ENCODE results near the gene POLG. TPM values are rescaled to one million over a fixed set of nuclear protein-coding genes. Genes with fewer than 3 reads are reported as not detected.
A peak's percentile ranks its signal among the peaks of the same experiment; 100 is the strongest.

Gene POLG
- total and polyA plus RNA-seq, 2 donors (not counting 1 experiment from before 2014, with no cell fraction given): 81.1 to 144 TPM

DNA sequence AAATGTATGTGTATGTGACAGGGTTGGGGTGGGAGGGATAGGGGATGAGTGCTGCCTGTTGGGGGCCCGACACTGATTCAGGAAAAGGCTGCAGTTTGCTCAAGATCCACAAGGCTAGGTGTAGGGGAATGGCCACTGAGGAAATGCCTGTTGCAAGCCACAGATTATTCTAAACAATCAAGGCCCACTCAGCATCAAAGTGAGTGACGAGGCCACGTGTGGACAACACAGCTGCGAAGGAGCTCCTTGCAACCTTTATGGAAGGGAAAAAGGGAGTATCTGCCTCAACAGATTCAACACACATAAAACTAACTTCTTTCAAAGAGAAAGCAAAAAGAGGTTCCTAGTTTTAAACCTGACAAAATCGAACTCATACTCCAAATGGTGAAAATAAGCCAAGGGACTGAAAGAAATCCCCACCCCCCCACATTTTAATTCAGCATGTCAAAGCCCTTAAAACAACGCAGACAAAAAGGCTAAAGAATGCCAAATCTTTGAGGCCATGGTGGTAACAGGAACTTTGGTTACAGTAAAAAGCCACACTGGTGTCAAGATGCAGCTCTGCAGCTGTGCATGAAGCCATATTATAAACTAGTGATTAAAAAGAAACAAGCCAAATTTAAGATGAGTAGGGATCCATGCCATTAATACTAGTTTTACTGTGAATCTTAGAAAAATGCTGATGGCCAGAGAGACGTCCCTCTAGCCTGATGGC is 3.6 kb downstream of the POLG start:
- Histone ChIP-seq H3K79me2 (ENCODE audit: control insufficient read depth, insufficient read depth, low read length) (peaks cover 72% of the 10 kb centered on the region), H3K36me3 (replicated peaks in 1 of 2; ENCODE audit: control extremely low read depth in 1 of 2, control insufficient read depth in 1 of 2, extremely low read depth in 1 of 2, insufficient read depth in 2 of 2, low read length in 1 of 2) (peaks cover 7 to 71% of the 10 kb centered on the region in 2 experiments)
- H3K9me3 Mint-ChIP-seq (ENCODE audit: insufficient read depth): no peaks in the 10 kb centered on the region

DNA sequence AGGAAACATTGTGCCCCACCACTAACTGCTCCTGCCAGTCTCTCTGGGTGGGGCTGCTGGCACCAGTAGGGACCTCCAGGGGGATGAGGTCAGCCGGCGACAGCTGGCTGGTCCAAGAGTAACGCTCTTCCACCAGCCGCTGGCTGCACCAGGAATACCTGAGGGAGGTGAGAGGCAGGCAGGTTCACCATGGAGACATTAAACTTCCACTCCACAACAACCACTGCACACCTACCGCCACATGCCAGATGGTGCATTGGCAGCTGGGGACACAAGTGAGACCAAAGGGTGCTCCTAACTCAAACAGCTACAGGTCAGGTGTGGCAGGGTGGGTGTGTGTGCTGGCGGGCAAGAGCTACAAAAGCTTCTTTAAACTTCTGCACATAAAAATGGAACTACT is 4.5 kb downstream of the POLG start:
- Mint-ChIP-seq H3K9me3 (ENCODE audit: insufficient read depth) (no peaks in the 10 kb centered on the region), H3K4me1 (peaks cover 41% of the 10 kb centered on the region), H3K4me3 (no peak overlapping the region), H3K27ac (no peak overlapping the region), H3K27me3 (peaks cover 4% of the 10 kb centered on the region)
- H3K36me3 ChIP-seq (replicated peaks in 1 of 2; ENCODE audit: control extremely low read depth in 1 of 2, control insufficient read depth in 1 of 2, extremely low read depth in 1 of 2, insufficient read depth in 2 of 2, low read length in 1 of 2): peaks cover 7 to 80% of the 10 kb centered on the region in 2 experiments
- WGBS (ENCODE audit: insufficient coverage): 100% methylated on average over 2 of the region's 6 CpGs
- TF ChIP-seq, protein P1, sequence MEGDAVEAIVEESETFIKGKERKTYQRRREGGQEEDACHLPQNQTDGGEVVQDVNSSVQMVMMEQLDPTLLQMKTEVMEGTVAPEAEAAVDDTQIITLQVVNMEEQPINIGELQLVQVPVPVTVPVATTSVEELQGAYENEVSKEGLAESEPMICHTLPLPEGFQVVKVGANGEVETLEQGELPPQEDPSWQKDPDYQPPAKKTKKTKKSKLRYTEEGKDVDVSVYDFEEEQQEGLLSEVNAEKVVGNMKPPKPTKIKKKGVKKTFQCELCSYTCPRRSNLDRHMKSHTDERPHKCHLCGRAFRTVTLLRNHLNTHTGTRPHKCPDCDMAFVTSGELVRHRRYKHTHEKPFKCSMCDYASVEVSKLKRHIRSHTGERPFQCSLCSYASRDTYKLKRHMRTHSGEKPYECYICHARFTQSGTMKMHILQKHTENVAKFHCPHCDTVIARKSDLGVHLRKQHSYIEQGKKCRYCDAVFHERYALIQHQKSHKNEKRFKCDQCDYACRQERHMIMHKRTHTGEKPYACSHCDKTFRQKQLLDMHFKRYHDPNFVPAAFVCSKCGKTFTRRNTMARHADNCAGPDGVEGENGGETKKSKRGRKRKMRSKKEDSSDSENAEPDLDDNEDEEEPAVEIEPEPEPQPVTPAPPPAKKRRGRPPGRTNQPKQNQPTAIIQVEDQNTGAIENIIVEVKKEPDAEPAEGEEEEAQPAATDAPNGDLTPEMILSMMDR (IDR thresholded peaks at IDR 0.05): no peak
- TF ChIP-seq EZH2 (IDR thresholded peaks at IDR 0.05; ENCODE audit: borderline replicate concordance, insufficient read depth, low read depth, low read length, poor library complexity, severe bottlenecking): no peak
- DNase-seq (no peak), ATAC-seq (ENCODE audit: low read depth) (no peak)
- H2AFZ ChIP-seq (ENCODE audit: insufficient read depth, low read depth, low read length, poor library complexity, severe bottlenecking): no peak overlapping the region
- H4K20me1 ChIP-seq (ENCODE audit: control insufficient read depth, insufficient read depth, low read length, poor library complexity, severe bottlenecking): peaks cover 90% of the 10 kb centered on the region
- no peaks in the 10 kb centered on the region for H3K27me3 ChIP-seq (replicated peaks in 1 of 4; ENCODE audit: control extremely low read depth in 1 of 4, control insufficient read depth in 3 of 4, insufficient read depth in 4 of 4, low read length in 3 of 4)
- CTCF ChIA-PET: interaction anchor here (1.7 kb wide), 1 partner anchor 29 kb away, joined by 9 read pairs; no protein-coding TSS in a partner anchor
- H3K27ac ChIP-seq (ENCODE audit: low read length in 2 of 2): no peak overlapping the region
- H3K9ac ChIP-seq (ENCODE audit: low read length): no peak overlapping the region
- peak overlapping the region; percentile 11 for H3K4me2 ChIP-seq (replicated peaks; ENCODE audit: low read depth, low read length, poor library complexity, severe bottlenecking)
- no peak overlapping the region for H3K4me3 ChIP-seq (ENCODE audit: control extremely low read depth in 1 of 5, extremely low read depth in 1 of 5, insufficient read depth in 1 of 5, low read depth in 2 of 5, low read length in 4 of 5)
- H3K9me3 ChIP-seq (ENCODE audit: control extremely low read depth in 1 of 3, control insufficient read depth in 2 of 3, insufficient read depth in 1 of 3, low read length in 2 of 3): no peaks in the 10 kb centered on the region
- H3K4me1 ChIP-seq (ENCODE audit: control insufficient read depth in 2 of 2, insufficient read depth in 2 of 2, low read length in 2 of 2): peaks cover 26 to 48% of the 10 kb centered on the region in 2 donors
- intact Hi-C loops (cut with micrococcal nuclease): no loop called here
- POLR2A ChIA-PET: no interaction called here
- peaks cover 79% of the 10 kb centered on the region for H3K79me2 ChIP-seq (ENCODE audit: control insufficient read depth, insufficient read depth, low read length)

More for the DNA sequence above, 3.6 kb downstream of the POLG start:
- no peak overlapping the region for H3K27ac Mint-ChIP-seq
- Histone ChIP-seq H3K4me3 (ENCODE audit: control extremely low read depth in 1 of 5, extremely low read depth in 1 of 5, insufficient read depth in 1 of 5, low read depth in 2 of 5, low read length in 4 of 5) (no peak overlapping the region), H3K9me3 (ENCODE audit: control extremely low read depth in 1 of 3, control insufficient read depth in 2 of 3, insufficient read depth in 1 of 3, low read length in 2 of 3) (no peaks in the 10 kb centered on the region), H3K27me3 (replicated peaks in 1 of 4; ENCODE audit: control extremely low read depth in 1 of 4, control insufficient read depth in 3 of 4, insufficient read depth in 4 of 4, low read length in 3 of 4) (no peaks in the 10 kb centered on the region), H3K27ac (ENCODE audit: low read length in 2 of 2) (no peak overlapping the region), H3K4me1 (ENCODE audit: control insufficient read depth in 2 of 2, insufficient read depth in 2 of 2, low read length in 2 of 2) (peaks cover 26 to 58% of the 10 kb centered on the region in 2 donors), H3K9ac (ENCODE audit: low read length) (no peak overlapping the region), H2AFZ (ENCODE audit: insufficient read depth, low read depth, low read length, poor library complexity, severe bottlenecking) (no peak overlapping the region), H4K20me1 (ENCODE audit: control insufficient read depth, insufficient read depth, low read length, poor library complexity, severe bottlenecking) (peaks cover 81% of the 10 kb centered on the region), H3K4me2 (replicated peaks; ENCODE audit: low read depth, low read length, poor library complexity, severe bottlenecking) (peak overlapping the region; percentile 28)
- intact Hi-C loops (cut with micrococcal nuclease): no loop called here
- peaks cover 4% of the 10 kb centered on the region for H3K27me3 Mint-ChIP-seq
- peaks cover 48% of the 10 kb centered on the region for H3K4me1 Mint-ChIP-seq
- peak overlapping the region; percentile 42 for H3K4me3 Mint-ChIP-seq
- DNase-seq: no peak
- 100% methylated on average over 1 of the region's 7 CpGs for WGBS (ENCODE audit: insufficient coverage)
- TF ChIP-seq EZH2 (IDR thresholded peaks at IDR 0.05; ENCODE audit: borderline replicate concordance, insufficient read depth, low read depth, low read length, poor library complexity, severe bottlenecking): no peak
- TF ChIP-seq, protein P1 (IDR thresholded peaks at IDR 0.05): no peak
- ATAC-seq (ENCODE audit: low read depth): no peak
- POLR2A ChIA-PET: interaction anchor here (0.7 kb wide), 1 partner anchor 11 kb away, joined by 11 read pairs; no protein-coding TSS in a partner anchor
- CTCF ChIA-PET: interaction anchor here (1.7 kb wide), 1 partner anchor 28 kb away, joined by 9 read pairs; no protein-coding TSS in a partner anchor

All from B cell (primary cell).